ENCODE results near the gene APOL6. TPM values are rescaled to one million over a fixed set of nuclear protein-coding genes. Genes with fewer than 3 reads are reported as not detected.

The APOL6 gene
- total and polyA plus RNA-seq, 2 of the 13 experiments (the other 11 are each of a cell fraction or from before 2014, with no cell fraction given): 5.2 to 7.5 TPM

- TF ChIP-seq ARID4A (CRISPR knock-in tag; IDR thresholded peaks at IDR 0.05; ENCODE audit: borderline replicate concordance) (no peak), MTF1 (CRISPR knock-in tag; IDR thresholded peaks at IDR 0.05) (no peak), ELF3 (CRISPR knock-in tag; IDR thresholded peaks at IDR 0.05) (no peak), ZNF674 (CRISPR knock-in tag; IDR thresholded peaks at IDR 0.05; ENCODE audit: low read depth) (no peak), ATF6 (CRISPR knock-in tag; conservative IDR thresholded peaks at IDR 0.05) (no peak), CENPT (CRISPR knock-in tag; IDR thresholded peaks at IDR 0.05; ENCODE audit: low read depth) (no peak), ARHGAP35 (CRISPR knock-in tag; IDR thresholded peaks at IDR 0.05; ENCODE audit: borderline replicate concordance) (no peak)
Observed at GRCh38 chr22:35609761-35610160, 38.5 kb upstream of the APOL6 start (continued).
